Activated naive CD4-positive, alpha-beta T cell treated with anti-CD3 and anti-CD28 coated beads, Interleukin-2, amount 50 U/mL, for 72 hours (primary cell): ENCODE data around the gene EDRF1. TPM values are rescaled to one million over a fixed set of nuclear protein-coding genes. Genes with fewer than 3 reads are reported as not detected.

Source experiments
- ATAC-seq, 2 donors: fragments of 150-1000 bp; cut with Tn5 transposase; 2 replicates each; pipeline ENCODE4 v1.10.0; 2021; ENCODE audit warnings: mild to moderate bottlenecking in 2 of 2, moderate library complexity in 2 of 2
- DNase-seq, 2 donors: peaks; one replicate each; pipeline ENCODE4 v3.0.0; 2021 to 2022; ENCODE audit warnings: low spot score in 2 of 2
- H3K27ac Mint-ChIP-seq, 2 donors: one replicate each; pipeline ENCODE4 v1.8.0; 2022; ENCODE audit warnings: mild to moderate bottlenecking in 2 of 2, mixed read lengths in 2 of 2
- H3K36me3 Mint-ChIP-seq, 2 donors: one replicate each; pipeline ENCODE4 v1.8.0; 2022; ENCODE audit warnings: mixed read lengths in 2 of 2
- H3K9me3 Mint-ChIP-seq, 2 donors: one replicate each; pipeline ENCODE4 v1.8.0; 2022; ENCODE audit warnings: mixed read lengths in 2 of 2
- total RNA-seq, 2 donors: library from RNA; stranded (reverse); gene quantifications; one replicate each; pipeline ENCODE4 v1.2.3, GENCODE V29; 2022

Gene EDRF1
- total RNA-seq, 2 donors from 2014 or later, result 33.9 to 34.4 TPM

DNA sequence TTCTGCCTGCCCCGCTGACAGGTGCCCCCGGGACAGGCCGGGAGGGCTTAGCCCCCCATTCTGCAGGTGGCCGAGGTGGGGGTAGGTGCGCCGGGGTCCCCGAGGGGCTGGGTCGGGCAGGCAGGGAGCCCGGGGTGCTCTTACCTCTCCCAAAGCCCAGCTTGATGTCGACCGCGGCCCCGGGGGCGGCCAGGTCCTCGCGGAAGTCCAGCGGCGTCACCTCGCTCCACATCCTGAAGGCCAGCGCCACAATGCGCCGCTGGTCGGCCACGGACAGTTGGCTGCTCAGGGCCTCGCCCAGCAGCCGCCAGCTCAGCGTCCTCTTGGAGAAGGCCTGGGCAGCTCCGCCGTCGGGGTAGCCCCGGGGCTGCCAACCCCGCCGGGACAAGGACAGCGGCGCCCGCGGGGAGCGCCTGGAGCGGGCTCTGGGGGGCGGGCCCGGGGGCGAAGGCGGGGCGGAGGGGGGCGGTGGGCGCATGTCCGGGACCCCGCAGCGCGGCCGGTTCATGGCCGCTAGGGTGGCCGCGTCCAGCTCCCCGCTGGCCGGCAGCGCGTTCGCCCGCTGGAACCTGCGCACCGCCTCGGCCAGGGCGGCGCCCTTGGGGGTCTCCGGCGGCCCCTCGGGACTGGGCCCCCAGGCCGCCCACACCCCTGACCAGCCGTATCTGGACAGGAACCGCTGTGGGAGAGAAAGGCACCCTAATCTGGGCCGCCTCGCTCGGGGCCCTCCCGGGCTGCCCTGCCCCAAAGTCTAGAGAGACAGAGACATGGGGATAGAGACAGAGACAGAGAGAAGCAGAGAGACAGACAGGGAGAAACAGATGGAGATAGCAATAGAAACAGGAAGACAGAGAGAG is 54.4 kb downstream of the EDRF1 start:
- no peaks in the 10 kb centered on the region for H3K9me3 Mint-ChIP-seq
- H3K36me3 Mint-ChIP-seq, result no peaks in the 10 kb centered on the region
- no peak for ATAC-seq
- no peak overlapping the region for H3K27ac Mint-ChIP-seq
- no peak for DNase-seq

DNA sequence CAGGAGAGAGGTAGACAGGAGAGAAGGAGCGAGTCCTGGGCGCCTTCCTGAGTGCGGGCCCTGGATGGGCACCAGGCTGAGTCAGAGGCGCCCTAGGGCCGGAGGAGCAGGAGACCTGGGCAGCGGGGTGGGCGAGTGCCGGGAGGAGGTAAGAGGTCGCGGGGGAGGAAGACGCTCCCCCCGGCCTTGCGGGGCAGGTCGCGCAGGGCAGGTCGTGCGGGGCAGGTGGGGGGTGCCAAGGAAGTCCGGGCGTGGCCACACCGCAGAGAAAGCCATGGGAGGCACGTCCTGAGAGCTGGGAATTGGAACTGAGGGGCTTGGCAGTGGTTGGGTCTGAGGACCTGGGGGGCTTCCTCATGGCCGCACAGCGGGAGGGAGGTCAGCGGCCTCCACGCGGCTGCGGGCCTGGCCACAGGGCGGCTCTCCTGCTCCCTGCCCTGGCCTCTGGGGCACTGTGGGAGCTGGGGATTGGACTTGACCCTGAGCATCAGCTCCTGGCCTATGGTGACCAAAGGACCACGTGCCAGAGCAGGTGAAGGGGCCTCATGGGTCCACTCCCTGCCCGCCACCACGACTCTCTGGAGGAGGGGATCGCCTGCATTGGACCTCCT is 55.2 kb downstream of the EDRF1 start:
- no peak for DNase-seq
- H3K9me3 Mint-ChIP-seq, result no peaks in the 10 kb centered on the region
- ATAC-seq, result no peak
- H3K36me3 Mint-ChIP-seq, result no peaks in the 10 kb centered on the region
- H3K27ac Mint-ChIP-seq, result no peak overlapping the region

DNA sequence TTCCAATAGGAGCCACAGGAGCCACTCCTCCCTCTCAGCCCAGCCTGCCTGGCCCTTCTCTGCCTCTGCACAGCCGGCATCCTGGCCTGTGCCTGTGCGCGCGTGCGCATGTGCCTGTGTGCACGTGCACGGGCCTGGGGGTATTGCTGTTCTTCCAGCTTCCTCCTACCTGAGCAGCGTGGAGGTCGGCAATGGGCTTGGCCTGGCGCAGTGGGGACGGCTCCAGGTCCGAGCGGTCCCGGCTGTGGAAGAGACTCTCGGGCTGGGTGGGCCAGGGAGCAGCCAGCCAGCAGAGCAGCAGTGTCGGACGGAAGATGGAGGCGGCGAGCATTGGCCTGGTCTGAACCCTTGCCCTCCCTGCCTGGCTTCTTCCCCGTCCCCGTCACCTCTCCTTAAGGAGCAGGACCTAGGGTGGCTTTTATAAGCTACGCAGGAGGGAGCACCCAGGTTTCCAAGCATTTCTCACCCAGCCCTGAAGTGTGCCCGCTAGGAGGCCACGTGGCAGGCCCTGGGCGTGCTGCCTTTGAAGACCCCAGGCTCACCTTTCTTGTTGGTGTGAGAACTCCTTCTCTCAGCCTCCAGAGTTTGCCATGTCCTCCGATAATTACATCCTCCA is 56.1 kb downstream of the EDRF1 start, which contains the start of gene MMP21:
TSS of gene MMP21 (minus strand) at position 331 of the 616 bp plus-strand sequence. CDS start at position 331, 0 bp downstream.
- H3K9me3 Mint-ChIP-seq, result no peaks in the 10 kb centered on the region
- ATAC-seq (no peak), DNase-seq (no peak)
- no peaks in the 10 kb centered on the region for H3K36me3 Mint-ChIP-seq
- H3K27ac Mint-ChIP-seq, result no peak within 1 kb of the TSS

DNA sequence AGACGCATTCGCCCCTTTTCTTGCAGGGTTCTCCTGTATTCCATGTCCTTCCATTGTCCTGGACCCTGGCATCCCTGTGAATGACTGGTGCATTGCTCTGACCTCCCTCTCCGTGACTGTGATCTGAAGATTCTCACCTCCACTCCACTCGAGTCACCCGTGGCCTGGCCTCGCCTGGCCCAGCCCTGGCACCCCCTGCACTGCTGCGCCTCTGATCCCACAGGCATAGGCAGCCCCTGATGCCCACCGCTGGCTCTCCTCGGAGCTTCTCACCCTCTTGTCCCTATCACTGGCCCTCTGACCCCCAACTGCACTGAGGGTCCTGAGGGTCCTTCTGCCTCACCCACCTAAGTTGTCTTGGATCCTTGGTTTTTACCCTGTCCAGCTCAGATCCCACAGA is 58.3 kb downstream of the EDRF1 start:
- Mint-ChIP-seq H3K27ac (no peak overlapping the region), H3K36me3 (no peaks in the 10 kb centered on the region), H3K9me3 (no peaks in the 10 kb centered on the region)
- ATAC-seq (no peak), DNase-seq (no peak)

DNA sequence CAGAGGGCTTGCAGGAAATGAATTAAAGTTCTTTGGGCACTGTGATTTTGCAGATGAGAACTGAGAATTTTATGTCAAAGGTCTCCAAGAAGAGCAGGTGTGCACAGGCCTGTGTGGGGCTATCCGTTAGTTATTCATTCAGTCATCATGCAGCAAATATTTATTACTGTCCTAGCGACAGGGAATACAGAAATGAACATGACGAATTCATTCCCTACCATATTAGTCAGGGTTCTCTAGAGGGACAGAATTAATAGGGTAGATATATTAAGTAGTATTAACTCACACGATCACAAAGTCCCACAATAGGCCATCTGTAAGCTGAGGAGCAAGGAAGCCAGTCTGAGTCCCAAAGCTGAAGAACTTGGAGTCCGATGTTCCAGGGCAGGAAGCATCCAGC is 59.0 kb downstream of the EDRF1 start:
- no peak overlapping the region for H3K27ac Mint-ChIP-seq
- DNase-seq (no peak), ATAC-seq (no peak)
- no peaks in the 10 kb centered on the region for H3K36me3 Mint-ChIP-seq
- no peaks in the 10 kb centered on the region for H3K9me3 Mint-ChIP-seq

DNA sequence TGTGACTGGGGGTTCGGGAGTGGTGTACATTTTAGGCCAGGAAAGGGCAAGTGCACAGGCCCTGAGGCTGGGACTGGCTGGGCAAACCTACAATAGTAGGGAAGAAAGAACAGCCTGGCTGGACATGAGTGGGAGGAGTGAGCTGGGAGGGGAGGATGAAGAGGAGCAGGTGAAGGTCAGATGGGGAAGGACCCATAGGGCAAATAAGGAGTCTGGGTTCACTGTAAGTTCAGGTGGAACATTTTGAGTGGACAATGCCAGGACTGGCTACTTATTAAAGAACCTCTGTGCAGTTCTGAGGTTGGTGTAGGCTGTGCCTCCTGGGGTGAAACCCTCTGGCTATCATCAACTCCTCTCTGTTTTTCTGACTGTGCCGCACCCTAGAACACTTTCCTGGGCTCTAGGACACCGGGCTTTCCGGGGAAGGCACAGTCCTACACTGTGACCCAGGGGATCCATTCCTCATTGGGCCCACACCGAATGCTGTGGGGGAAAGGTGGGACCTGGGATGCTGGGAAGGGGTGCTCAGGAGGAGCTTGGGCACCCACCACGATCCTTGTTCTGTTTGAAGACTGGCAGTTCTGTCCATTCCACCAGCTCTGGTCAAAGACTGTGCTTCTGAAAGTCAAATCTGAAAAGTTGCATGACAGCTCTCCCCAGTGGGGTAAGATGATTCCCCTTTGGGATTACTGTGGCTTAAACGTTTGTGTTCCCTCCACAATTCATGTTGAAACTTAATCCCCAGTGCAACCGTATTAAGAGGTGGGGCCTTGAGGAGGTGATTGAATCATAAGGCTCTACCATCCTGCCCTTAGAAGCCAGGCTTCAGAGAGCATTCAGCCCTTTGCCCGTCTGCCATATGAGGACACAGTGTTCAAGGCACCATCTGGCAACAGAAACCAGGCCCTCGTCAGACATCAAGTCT is 60.2 kb downstream of the EDRF1 start:
- no peak for DNase-seq
- Mint-ChIP-seq H3K36me3 (no peaks in the 10 kb centered on the region), H3K9me3 (no peaks in the 10 kb centered on the region), H3K27ac (no peak overlapping the region)
- no peak for ATAC-seq

DNA sequence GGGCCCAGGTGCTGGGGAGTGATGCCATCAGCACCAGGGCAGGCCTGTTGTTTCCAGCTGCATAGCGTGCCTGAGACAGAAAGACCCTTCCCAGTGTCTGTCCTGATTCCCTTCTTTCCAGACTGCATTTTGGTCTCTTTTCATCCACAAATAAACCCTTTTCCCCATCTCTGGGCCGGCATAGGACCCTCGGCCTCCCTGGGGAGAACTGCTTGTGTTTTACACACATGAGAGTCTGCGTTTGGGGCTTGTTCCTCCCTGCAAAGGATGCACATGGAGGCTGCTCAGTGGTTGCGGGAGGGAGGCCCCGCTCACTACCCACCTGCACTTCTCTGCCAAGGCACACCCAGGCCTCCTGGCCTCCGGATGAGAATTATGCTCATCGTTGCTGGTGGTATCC is 61.9 kb downstream of the EDRF1 start:
- DNase-seq (no peak), ATAC-seq (no peak)
- no peak overlapping the region for H3K27ac Mint-ChIP-seq
- no peaks in the 10 kb centered on the region for H3K9me3 Mint-ChIP-seq
- H3K36me3 Mint-ChIP-seq, result no peaks in the 10 kb centered on the region

DNA sequence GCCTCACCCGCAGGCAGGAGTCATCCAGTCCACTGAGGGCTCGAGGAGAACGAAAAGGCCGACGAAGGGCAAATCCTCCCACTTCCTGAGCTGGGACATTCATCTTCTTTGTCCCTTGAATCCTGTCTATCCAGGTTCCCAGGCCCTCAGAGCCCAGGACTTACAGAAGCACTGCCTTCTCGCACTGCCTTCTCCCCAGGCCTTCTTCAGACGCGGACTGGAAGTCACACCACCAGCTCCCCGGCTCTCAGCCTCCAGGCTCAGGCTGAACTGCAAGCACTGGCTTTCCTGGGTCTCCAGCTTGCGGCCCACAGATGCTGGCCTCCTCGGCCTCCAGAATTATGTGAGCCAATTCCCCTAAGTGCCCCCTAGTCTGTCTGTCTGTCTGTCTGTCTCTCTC is 62.5 kb downstream of the EDRF1 start:
- DNase-seq (no peak), ATAC-seq (no peak)
- Mint-ChIP-seq H3K27ac (no peak overlapping the region), H3K9me3 (no peaks in the 10 kb centered on the region), H3K36me3 (no peaks in the 10 kb centered on the region)

DNA sequence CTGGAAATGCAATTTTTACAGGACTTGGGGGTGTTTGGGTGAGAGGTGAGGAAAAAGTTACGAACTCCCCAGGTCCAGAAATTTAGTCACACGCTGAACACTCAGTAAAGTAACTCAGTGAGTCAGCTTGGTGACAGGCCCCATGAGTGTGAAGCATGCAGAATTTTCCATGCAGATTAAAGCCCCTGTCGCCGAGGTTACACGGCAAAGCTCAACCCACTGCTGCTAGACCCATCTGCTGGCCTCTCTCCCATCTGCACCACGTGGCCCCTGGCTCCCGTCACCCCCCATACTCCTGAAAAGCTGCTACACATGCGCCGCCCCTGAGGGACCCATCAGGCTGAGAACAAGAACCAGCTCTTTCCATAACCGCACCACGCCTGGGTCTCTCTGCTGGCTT is 63.1 kb downstream of the EDRF1 start:
- DNase-seq, result no peak
- Mint-ChIP-seq H3K27ac (peak overlapping the region in 1 of 2 donors; percentile 26), H3K36me3 (no peaks in the 10 kb centered on the region), H3K9me3 (no peaks in the 10 kb centered on the region)
- ATAC-seq, result no peak

DNA sequence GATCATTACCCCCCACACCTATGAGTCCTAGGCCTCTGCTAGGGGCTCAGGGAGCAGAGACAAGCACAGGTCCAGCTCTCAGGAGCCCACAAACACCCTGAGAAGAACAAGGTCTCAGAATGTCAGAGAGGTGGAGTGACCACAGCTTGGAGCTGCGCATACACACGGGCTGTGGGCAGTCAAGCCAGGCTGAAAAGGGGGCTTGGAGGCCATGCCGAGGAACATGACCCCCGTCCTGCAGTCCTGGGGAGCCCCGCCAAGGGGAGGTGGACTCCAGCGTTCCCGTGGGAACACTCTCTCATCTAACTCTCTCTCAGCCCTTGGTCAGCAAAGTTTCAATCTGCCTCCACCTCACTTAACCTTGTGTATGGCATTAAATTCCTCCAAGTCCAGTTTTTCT is 63.9 kb downstream of the EDRF1 start:
- Mint-ChIP-seq H3K9me3 (no peaks in the 10 kb centered on the region), H3K27ac (peak overlapping the region in 1 of 2 donors; percentile 36), H3K36me3 (no peaks in the 10 kb centered on the region)
- DNase-seq (no peak), ATAC-seq (no peak)

DNA sequence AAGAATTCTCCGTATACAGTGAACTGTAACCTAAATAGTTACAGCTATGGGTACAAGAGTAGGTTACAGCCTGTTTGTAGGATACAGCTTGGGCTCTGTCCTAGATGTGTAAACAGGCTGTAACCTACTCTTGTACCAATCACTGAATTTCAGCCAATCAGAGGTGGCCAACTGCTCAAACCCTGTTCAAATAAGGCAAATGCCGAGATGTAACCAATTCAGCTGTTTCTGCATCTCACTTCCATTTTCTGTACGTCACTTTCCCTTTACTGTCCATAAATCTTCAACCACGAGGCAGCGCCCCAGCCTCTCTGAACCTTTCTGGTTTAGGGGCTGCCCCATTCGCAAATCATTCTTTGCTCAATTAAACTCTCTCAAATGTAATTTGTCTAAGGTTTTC is 64.4 kb downstream of the EDRF1 start:
- no peak for DNase-seq
- Mint-ChIP-seq H3K36me3 (no peaks in the 10 kb centered on the region), H3K9me3 (no peaks in the 10 kb centered on the region), H3K27ac (no peak overlapping the region)
- ATAC-seq, result no peak

DNA sequence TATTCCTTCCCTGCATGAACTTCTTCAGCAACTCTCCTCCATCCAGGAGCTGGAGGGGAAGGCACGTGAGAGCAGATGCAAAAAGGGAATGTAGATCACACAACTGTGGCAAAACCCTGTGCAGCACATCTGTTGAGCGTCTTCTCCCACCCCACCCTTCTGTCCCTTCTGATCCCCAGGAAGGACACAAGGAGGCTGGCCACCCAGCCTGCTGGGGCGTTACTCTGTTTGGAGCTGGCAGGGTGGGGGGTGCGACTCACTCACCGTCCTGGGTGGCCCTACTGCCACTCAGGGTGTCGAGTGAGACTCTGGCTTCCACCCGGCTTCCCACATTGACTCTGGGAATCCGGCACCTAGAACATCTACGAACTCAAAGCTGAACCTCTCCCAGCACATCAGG is 66.3 kb downstream of the EDRF1 start:
- H3K27ac Mint-ChIP-seq, result no peak overlapping the region
- ATAC-seq, result no peak

DNA sequence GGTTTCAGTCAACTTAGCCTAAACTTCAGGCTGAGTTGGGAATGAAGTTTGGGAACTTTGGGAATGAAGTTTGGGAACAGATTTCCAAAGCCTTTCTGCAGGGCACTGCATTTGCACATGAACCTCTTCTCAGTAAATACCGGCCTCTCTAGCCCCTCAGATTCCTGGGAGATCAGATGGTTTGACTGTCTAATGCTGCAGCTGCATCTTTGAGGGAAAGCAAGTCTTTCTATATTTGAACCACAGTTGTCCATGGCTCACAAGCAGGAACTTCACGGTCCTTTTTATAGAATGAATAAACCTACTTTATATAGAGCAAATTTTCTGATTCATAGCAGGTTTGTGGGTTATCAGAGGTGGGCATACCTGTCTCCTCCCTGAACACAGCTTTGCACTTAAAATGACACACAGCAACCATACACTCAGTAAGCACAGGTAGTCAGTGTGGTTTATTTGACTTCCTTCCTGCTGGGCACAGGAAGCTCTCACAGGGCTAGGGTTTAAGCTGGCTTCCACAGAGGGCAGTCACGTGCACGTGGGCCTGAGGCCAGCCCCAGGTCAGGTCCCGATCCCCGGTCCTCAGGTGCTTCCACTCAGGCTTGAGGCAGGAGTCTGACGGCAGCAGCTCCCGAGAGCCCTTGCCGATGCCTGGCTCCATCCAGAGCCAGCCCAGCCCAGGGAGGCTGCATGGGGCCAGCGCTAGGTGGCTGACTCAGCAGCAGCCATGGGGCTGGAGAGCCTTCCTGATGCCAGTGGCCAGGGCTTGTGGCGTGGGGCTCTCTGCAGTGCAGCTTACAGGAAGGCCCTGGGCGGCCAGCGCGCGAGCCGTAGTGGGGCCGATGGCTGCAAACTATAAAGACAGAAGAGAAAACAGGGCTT is 68.9 kb downstream of the EDRF1 start:
- H3K36me3 Mint-ChIP-seq, result peaks cover 0 to 7% of the 10 kb centered on the region in 2 donors
- DNase-seq, result no peak
- ATAC-seq, result peak; percentile 49 to 66
- peak overlapping the region; percentile 72 to 76 for H3K27ac Mint-ChIP-seq
- no peaks in the 10 kb centered on the region for H3K9me3 Mint-ChIP-seq

More for the DNA sequence above, 66.3 kb downstream of the EDRF1 start:
- no peak for DNase-seq
- Mint-ChIP-seq H3K9me3 (no peaks in the 10 kb centered on the region), H3K36me3 (peaks cover 0 to 7% of the 10 kb centered on the region in 2 donors)

DNA sequence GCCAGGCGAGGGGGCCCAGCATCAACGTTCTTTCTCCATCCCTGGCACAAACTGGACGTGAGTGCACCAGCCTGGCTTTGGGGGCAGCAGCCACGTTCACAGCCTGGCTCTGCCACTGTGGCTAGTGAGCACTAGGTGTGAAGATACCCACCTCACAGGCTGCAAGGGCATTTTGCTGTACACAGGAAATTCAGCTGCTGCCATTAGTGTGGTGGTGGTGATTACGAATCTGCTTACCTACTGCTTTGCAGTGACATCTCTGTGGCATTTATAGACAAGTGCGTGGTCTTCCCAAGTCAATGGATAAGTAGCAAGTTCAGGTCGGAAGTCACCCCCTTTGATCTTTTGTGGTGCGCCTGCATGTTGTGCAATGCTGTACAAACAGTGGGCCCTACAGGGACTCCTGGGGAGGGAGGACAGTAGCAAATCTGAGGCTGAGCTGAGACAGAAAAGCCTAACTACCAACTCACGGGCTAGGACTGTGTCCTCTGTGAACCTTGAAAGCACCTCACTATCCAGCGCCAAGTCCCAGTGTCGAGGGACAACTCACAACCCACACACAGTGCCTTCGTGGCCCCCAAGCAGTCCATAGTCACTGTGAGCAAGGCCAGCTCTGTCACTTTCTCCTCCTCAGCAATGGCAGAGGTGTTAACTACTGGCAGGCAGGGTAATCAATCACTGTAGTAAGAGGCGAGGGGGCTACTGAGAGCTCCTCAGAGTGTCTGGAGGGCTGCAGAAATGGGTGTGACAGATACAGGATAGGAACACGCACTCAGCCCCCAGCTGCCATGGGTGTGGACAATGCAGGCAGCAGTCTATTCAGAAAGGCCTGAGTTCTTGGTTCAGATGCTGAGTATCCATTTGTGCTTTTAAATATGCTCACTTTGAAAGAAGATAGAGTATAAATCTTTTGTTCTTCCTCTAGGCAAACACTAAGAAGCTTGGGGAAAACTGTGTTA is 73.1 kb downstream of the EDRF1 start:
- no peaks in the 10 kb centered on the region for H3K9me3 Mint-ChIP-seq
- H3K27ac Mint-ChIP-seq, result no peak overlapping the region
- no peak for DNase-seq
- H3K36me3 Mint-ChIP-seq, result peaks cover 0 to 11% of the 10 kb centered on the region in 2 donors
- ATAC-seq, result no peak

DNA sequence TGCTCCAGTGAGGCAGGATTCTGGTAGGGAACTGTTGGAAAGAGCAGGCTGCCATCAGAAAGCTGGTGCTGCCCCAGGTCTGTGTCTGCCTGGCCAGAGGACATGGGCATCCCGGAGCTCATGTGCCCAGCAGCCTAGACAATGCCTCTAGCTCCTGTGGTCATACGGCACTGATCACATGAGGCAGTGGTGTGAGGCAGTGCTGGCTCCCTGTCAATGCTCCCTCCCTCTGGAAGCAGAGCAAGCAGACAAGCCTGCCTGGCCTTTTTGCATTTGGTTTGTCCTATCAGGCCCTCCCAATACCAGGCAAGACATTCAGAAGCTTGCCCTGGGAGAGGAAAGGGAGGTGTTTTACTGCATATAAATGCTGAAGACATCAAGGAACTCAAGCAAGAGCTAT is 75.6 kb downstream of the EDRF1 start:
- Mint-ChIP-seq H3K36me3 (peaks cover 0 to 5% of the 10 kb centered on the region in 2 donors), H3K27ac (no peak overlapping the region), H3K9me3 (no peaks in the 10 kb centered on the region)
- ATAC-seq (no peak), DNase-seq (no peak)
